ENCODE data around the gene FGF18. TPM values are rescaled to one million over a fixed set of nuclear protein-coding genes. Genes with fewer than 3 reads are reported as not detected.
"Not testable (repeated sequence)": the region's sequence is repeated elsewhere in the genome, so short reads cannot be mapped to it uniquely, and the experiment has no call there.

The FGF18 gene
- total RNA-seq, 3 donors from 2014 or later (not counting 1 experiment from before 2014, with no cell fraction given), result 0.16 to 0.25 (median 0.23) TPM

- ATAC-seq, result no peak
These were observed 77.0 kb downstream of the FGF18 start for GRCh38 chr5:171496456-171496855.

GRCh38 chr5:171497494-171497893 lies 78.0 kb downstream of the FGF18 start:
- H3K4me3 ChIP-seq (ENCODE audit: low read length); H3K27me3 Mint-ChIP-seq (ENCODE audit: low read depth in 2 of 2); H3K4me1 ChIP-seq (ENCODE audit: control insufficient read depth, insufficient read depth, low read length); H3K36me3 ChIP-seq (ENCODE audit: control insufficient read depth, insufficient read depth, low read length); H3K9me3 ChIP-seq (ENCODE audit: control insufficient read depth, insufficient read depth, low read length); H3K27ac ChIP-seq (ENCODE audit: low read length); intact Hi-C loops (cut with micrococcal nuclease); H3K4me1 Mint-ChIP-seq; H3K27me3 ChIP-seq (ENCODE audit: control insufficient read depth, insufficient read depth, low read length); H3K9me3 Mint-ChIP-seq; DNase-seq; ATAC-seq; H3K36me3 Mint-ChIP-seq; H3K27ac Mint-ChIP-seq; H3K4me3 Mint-ChIP-seq: not testable (repeated sequence)
- WGBS (ENCODE audit: insufficient coverage), result 88% methylated on average over 2 of the region's 4 CpGs

More at GRCh38 chr5:171496456-171496855, 77.0 kb downstream of the FGF18 start:
- no peak for DNase-seq
- no peaks in the 10 kb centered on the region for H3K36me3 Mint-ChIP-seq
- H3K4me3 Mint-ChIP-seq, result no peak overlapping the region
- Histone ChIP-seq H3K27me3 (ENCODE audit: control insufficient read depth, insufficient read depth, low read length) (no peaks in the 10 kb centered on the region), H3K4me3 (ENCODE audit: low read length) (no peak overlapping the region), H3K27ac (ENCODE audit: low read length) (no peak overlapping the region), H3K4me1 (ENCODE audit: control insufficient read depth, insufficient read depth, low read length) (no peaks in the 10 kb centered on the region), H3K36me3 (ENCODE audit: control insufficient read depth, insufficient read depth, low read length) (no peaks in the 10 kb centered on the region), H3K9me3 (ENCODE audit: control insufficient read depth, insufficient read depth, low read length) (no peaks in the 10 kb centered on the region)
- H3K9me3 Mint-ChIP-seq, result no peaks in the 10 kb centered on the region
- intact Hi-C loops (cut with micrococcal nuclease), result no loop called here
- H3K27ac Mint-ChIP-seq, result no peak overlapping the region
- peaks cover 0 to 4% of the 10 kb centered on the region in 2 donors for H3K27me3 Mint-ChIP-seq (ENCODE audit: low read depth in 2 of 2)
- TF ChIP-seq CTCF (IDR thresholded peaks at IDR 0.05), result no peak
- no peaks in the 10 kb centered on the region for H3K4me1 Mint-ChIP-seq
- 88% methylated on average over 3 of the region's 3 CpGs for WGBS (ENCODE audit: insufficient coverage)

- Mint-ChIP-seq H3K4me3 (no peak overlapping the region), H3K27me3 (ENCODE audit: low read depth in 2 of 2) (peaks cover 0 to 7% of the 10 kb centered on the region in 2 donors), H3K36me3 (no peaks in the 10 kb centered on the region), H3K27ac (no peak overlapping the region), H3K4me1 (no peaks in the 10 kb centered on the region), H3K9me3 (no peaks in the 10 kb centered on the region)
- ATAC-seq (no peak), DNase-seq (no peak)
- Histone ChIP-seq H3K9me3 (ENCODE audit: control insufficient read depth, insufficient read depth, low read length) (no peaks in the 10 kb centered on the region), H3K4me3 (ENCODE audit: low read length) (no peak overlapping the region), H3K36me3 (ENCODE audit: control insufficient read depth, insufficient read depth, low read length) (no peaks in the 10 kb centered on the region), H3K27ac (ENCODE audit: low read length) (no peak overlapping the region), H3K27me3 (ENCODE audit: control insufficient read depth, insufficient read depth, low read length) (no peaks in the 10 kb centered on the region), H3K4me1 (ENCODE audit: control insufficient read depth, insufficient read depth, low read length) (no peaks in the 10 kb centered on the region)
- 84% methylated on average over 5 of the region's 6 CpGs for WGBS (ENCODE audit: insufficient coverage)
- intact Hi-C loops (cut with micrococcal nuclease), result no loop called here
- TF ChIP-seq CTCF (IDR thresholded peaks at IDR 0.05), result no peak
These were observed 78.7 kb downstream of the FGF18 start for GRCh38 chr5:171498166-171498565.

GRCh38 chr5:171499611-171500010 lies 80.2 kb downstream of the FGF18 start:
- intact Hi-C loops (cut with micrococcal nuclease), result no loop called here
- no peak for TF ChIP-seq CTCF (IDR thresholded peaks at IDR 0.05)
- no peak for ATAC-seq

More at GRCh38 chr5:171499611-171500010, 80.2 kb downstream of the FGF18 start:
- H3K4me3 ChIP-seq (ENCODE audit: low read length), result no peak overlapping the region
- H3K27me3 ChIP-seq (ENCODE audit: control insufficient read depth, insufficient read depth, low read length), result no peaks in the 10 kb centered on the region
- Mint-ChIP-seq H3K9me3 (no peaks in the 10 kb centered on the region), H3K27ac (no peak overlapping the region), H3K36me3 (no peaks in the 10 kb centered on the region), H3K4me1 (no peaks in the 10 kb centered on the region), H3K4me3 (no peak overlapping the region), H3K27me3 (ENCODE audit: low read depth in 2 of 2) (peaks cover 0 to 4% of the 10 kb centered on the region in 2 donors)
- H3K36me3 ChIP-seq (ENCODE audit: control insufficient read depth, insufficient read depth, low read length), result no peaks in the 10 kb centered on the region
- WGBS (ENCODE audit: insufficient coverage), result 93% methylated on average over 4 of the region's 4 CpGs
- no peak overlapping the region for H3K27ac ChIP-seq (ENCODE audit: low read length)
- no peaks in the 10 kb centered on the region for H3K9me3 ChIP-seq (ENCODE audit: control insufficient read depth, insufficient read depth, low read length)
- H3K4me1 ChIP-seq (ENCODE audit: control insufficient read depth, insufficient read depth, low read length), result no peaks in the 10 kb centered on the region
- DNase-seq, result no peak

All from natural killer cell (primary cell).